RWPE2 (cell line): ENCODE data around the gene MIB2.

Source experiments
- ATAC-seq: fragments of 200-7000 bp; cut with Tn5 transposase; 3 replicates; pipeline ENCODE4 v1.9.1; 2021; ENCODE audit warnings: low read depth
- DNase-seq: peaks from one replicate; pipeline ENCODE4 v3.0.0-alpha.2; 2020; ENCODE audit warnings: low spot score
- H3K27ac ChIP-seq: fragments of 450-650 bp; 2 replicates; pipeline ENCODE4 v1.5.1; 2017; ENCODE audit warnings: mild to moderate bottlenecking; ENCODE audit not compliant: poor library complexity, severe bottlenecking
- H3K27me3 ChIP-seq: fragments of 250-450 bp; sonication (Bioruptor Pico); 2 replicates; pipeline ENCODE4 v1.5.1; 2021; ENCODE audit warnings: mild to moderate bottlenecking, moderate library complexity; ENCODE audit not compliant: insufficient read depth, poor library complexity, severe bottlenecking
- H3K36me3 ChIP-seq: fragments of 250-450 bp; sonication (Bioruptor Pico); 2 replicates; pipeline ENCODE4 v1.5.1; 2020; ENCODE audit warnings: low read depth, mild to moderate bottlenecking, moderate library complexity
- H3K4me1 ChIP-seq: fragments of 250-450 bp; sonication (Bioruptor Pico); 2 replicates; pipeline ENCODE4 v1.5.1; 2021; ENCODE audit warnings: mild to moderate bottlenecking, moderate library complexity; ENCODE audit not compliant: insufficient read depth, poor library complexity, severe bottlenecking
- H3K4me3 ChIP-seq: fragments of 250-450 bp; sonication (Bioruptor Pico); 2 replicates; pipeline ENCODE4 v1.5.1; 2021; ENCODE audit warnings: mild to moderate bottlenecking, moderate library complexity; ENCODE audit not compliant: severe bottlenecking
- H3K9me3 ChIP-seq: fragments of 250-450 bp; sonication (Bioruptor Pico); 2 replicates; pipeline ENCODE4 v1.5.1; 2021; ENCODE audit warnings: mild to moderate bottlenecking, moderate library complexity; ENCODE audit not compliant: severe bottlenecking
- TF ChIP-seq, protein P1 (sequence below): fragments of 450-650 bp; IDR thresholded peaks from one replicate; pipeline ENCODE4 v1.5.1; 2017; ENCODE audit warnings: mild to moderate bottlenecking, moderate library complexity; ENCODE audit not compliant: poor library complexity, severe bottlenecking

The MIB2 gene

DNA sequence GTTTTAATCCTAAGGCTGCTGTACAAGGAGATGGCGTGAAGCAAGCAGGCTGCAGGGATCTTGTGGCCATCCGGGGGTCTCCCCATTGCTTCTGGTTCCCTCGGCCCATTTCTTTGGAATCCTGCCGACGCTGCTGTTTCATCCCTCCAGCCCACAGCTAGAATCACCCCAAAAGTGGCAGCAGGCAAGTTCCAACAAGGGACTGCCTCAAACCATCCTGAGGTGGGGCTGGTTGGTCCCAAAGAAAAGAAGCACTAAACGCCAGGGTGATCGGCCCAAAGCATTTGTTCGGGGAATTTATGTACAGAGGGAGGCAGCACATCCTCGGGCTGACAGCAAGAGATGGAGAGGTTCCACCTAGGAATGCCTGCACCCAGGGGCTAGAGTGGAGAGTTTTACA lies 4.5 kb upstream of the MIB2 start:
- no peaks in the 10 kb centered on the region for H3K9me3 ChIP-seq
- no peaks in the 10 kb centered on the region for H3K27me3 ChIP-seq
- no peak overlapping the region for H3K27ac ChIP-seq
- ATAC-seq (no peak), DNase-seq (no peak)
- TF ChIP-seq, protein P1, sequence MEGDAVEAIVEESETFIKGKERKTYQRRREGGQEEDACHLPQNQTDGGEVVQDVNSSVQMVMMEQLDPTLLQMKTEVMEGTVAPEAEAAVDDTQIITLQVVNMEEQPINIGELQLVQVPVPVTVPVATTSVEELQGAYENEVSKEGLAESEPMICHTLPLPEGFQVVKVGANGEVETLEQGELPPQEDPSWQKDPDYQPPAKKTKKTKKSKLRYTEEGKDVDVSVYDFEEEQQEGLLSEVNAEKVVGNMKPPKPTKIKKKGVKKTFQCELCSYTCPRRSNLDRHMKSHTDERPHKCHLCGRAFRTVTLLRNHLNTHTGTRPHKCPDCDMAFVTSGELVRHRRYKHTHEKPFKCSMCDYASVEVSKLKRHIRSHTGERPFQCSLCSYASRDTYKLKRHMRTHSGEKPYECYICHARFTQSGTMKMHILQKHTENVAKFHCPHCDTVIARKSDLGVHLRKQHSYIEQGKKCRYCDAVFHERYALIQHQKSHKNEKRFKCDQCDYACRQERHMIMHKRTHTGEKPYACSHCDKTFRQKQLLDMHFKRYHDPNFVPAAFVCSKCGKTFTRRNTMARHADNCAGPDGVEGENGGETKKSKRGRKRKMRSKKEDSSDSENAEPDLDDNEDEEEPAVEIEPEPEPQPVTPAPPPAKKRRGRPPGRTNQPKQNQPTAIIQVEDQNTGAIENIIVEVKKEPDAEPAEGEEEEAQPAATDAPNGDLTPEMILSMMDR = no peak
- no peak overlapping the region for H3K4me3 ChIP-seq
- no peaks in the 10 kb centered on the region for H3K4me1 ChIP-seq
- no peaks in the 10 kb centered on the region for H3K36me3 ChIP-seq

DNA sequence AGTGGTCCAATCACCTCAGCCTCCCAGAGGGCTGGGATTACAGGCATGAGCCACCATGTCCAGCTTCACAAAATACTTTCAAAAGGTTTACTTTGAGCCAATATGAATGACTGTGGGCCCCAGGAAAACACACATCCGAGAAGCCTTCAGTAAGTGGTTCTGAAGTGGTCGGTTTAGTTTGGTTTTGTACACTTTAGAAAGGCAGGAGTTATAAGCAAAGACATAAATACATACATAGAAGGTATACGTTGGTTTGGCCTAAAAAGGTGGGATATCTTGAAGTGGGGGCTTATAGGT lies 3.2 kb upstream of the MIB2 start:
- ATAC-seq (no peak), DNase-seq (no peak)
- TF ChIP-seq, protein P1 = no peak
- H3K4me1 ChIP-seq = no peaks in the 10 kb centered on the region
- no peak overlapping the region for H3K4me3 ChIP-seq
- no peaks in the 10 kb centered on the region for H3K27me3 ChIP-seq
- no peaks in the 10 kb centered on the region for H3K9me3 ChIP-seq
- no peak overlapping the region for H3K27ac ChIP-seq
- H3K36me3 ChIP-seq = no peaks in the 10 kb centered on the region

DNA sequence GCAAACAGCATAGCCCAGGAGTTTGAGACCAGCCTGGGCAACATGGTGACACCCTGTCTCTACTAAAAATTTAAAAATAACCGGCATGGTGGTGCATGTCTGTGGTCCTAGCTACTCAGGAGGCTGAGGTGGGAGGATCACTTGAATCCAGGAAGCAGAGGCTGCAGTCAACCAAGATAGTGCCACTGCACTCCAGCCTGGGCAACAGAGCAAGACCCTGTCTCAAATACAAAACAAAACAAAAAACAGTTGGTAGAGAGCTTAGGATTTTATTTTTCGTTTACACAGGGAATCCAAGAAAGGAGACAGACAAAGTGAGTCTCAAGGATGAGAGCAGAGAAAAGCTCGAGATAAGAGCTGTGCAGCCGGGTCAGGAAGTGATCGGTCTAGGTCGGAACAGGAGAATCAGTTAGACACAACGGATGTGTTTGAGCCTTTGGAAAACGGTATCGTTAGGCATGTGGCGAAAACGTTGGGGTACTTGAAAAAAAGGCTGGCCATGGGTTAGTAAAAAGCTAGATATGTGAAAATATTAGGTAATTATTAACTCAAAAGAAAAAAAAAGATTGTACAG lies 1.7 kb upstream of the MIB2 start:
- peak overlapping the region; percentile 83 for H3K27ac ChIP-seq
- no peak overlapping the region for H3K4me3 ChIP-seq

DNA sequence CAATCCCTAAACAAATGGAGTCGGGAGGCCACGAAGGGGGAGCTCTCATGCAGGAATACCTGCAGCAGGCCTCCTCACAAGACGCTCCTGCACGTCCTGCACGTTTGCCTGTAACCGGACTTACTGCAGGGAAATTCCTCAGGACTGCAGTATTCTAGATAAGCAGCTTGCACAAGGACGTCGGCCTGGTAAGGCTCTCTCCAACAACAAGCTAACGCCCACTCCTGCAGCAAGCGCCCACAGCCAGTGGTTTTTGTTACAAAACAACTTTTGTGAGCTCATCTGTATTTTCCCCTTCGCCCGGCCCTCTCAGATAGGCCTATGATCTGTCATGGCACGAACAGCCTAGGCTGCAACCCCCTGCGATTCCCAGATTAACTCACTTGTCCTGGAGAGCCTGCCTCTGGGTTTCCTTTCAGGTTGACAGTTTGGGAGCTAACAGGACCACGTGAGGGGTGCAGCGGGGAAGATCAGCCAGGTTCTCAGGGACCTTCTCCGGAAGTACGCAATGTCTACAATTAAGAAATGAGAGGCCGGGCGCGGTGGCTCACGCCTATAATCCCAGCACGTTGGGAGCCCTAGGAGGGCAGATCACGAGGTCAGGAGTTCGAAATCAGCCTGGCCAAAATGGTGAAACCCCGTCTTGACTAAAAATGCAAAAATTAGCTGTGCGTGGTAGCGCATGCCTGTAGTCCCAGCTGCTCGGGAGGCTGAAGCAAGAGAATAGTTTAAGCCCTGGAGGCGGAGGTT lies 921 bp upstream of the MIB2 start:
- no peaks in the 10 kb centered on the region for H3K9me3 ChIP-seq
- ATAC-seq = peak; percentile 4; the same call in 1 of the 3 replicates

More for the DNA sequence above, 1.7 kb upstream of the MIB2 start:
- Histone ChIP-seq H3K9me3 (no peaks in the 10 kb centered on the region), H3K4me1 (no peaks in the 10 kb centered on the region), H3K27me3 (no peaks in the 10 kb centered on the region), H3K36me3 (no peaks in the 10 kb centered on the region)
- TF ChIP-seq, protein P1 = no peak
- ATAC-seq (no peak), DNase-seq (no peak)

DNA sequence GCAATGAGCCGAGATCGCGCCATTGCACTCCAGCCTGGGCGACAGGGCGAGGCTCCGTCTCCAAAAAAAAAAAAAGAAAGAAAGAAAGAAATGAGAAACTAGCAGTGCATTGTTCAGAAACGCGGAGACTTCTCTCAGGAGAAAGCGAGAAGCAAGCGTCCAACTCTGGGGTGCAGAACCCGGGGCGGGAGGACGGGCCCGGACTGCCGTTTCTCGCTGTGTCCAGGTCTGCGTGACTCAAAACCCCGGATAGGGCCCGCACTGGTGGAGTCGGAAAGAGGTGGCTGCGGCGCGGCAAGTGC lies 395 bp upstream of the MIB2 start:
- Histone ChIP-seq H3K27ac (peak overlapping the region; percentile 83), H3K4me1 (no peaks in the 10 kb centered on the region), H3K27me3 (no peaks in the 10 kb centered on the region), H3K4me3 (peak overlapping the region; percentile 83), H3K36me3 (no peaks in the 10 kb centered on the region), H3K9me3 (no peaks in the 10 kb centered on the region)
- TF ChIP-seq, protein P1 = no peak
- DNase-seq = no peak
- ATAC-seq = no peak

More for the DNA sequence above, 921 bp upstream of the MIB2 start:
- Histone ChIP-seq H3K36me3 (no peaks in the 10 kb centered on the region), H3K27ac (peak overlapping the region; percentile 83), H3K27me3 (no peaks in the 10 kb centered on the region), H3K4me1 (no peaks in the 10 kb centered on the region), H3K4me3 (peak overlapping the region; percentile 83)
- TF ChIP-seq, protein P1 = no peak
- no peak for DNase-seq
